ENCODE data around the gene CRTAC1.

CRTAC1 gene

GRCh38 chr10:98016772-98017475 lies 13.5 kb downstream of the CRTAC1 start:
- no peaks in the 10 kb centered on the region for H3K4me1 Mint-ChIP-seq
- peaks cover 39% of the 10 kb centered on the region for H3K27me3 Mint-ChIP-seq
- H3K36me3 Mint-ChIP-seq = no peaks in the 10 kb centered on the region
- H3K27ac Mint-ChIP-seq = no peak overlapping the region
- H3K9me3 Mint-ChIP-seq = no peaks in the 10 kb centered on the region
- CTCF ChIA-PET = interaction anchor here (1.8 kb wide), 1 partner anchor 11 kb away, joined by 9 read pairs; no protein-coding TSS in a partner anchor
- H3K4me3 Mint-ChIP-seq = no peak overlapping the region
- DNase-seq = no peak

DNA sequence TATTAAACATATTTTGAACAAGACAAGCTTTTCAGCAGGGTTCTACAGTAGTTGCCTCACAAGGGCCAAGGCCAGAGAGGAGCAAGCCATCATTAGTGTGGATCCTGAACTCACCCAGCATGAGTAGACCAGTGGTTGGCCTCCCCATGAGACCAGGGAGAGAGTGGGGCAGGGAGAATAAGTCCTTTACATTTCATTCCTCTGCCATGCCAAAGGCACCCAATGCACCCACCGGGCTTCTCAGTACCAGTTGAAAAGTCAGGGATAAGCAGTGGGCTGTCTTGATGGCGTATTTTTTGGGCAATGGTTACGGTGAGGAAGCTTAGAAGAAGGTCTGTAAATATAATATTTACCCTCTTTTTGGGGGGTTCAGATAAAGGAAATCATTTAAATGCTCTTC lies 16.6 kb downstream of the CRTAC1 start:
- Mint-ChIP-seq H3K9me3 (no peaks in the 10 kb centered on the region), H3K27me3 (peaks cover 23% of the 10 kb centered on the region), H3K4me1 (no peaks in the 10 kb centered on the region), H3K4me3 (no peak overlapping the region), H3K27ac (no peak overlapping the region), H3K36me3 (no peaks in the 10 kb centered on the region)
- CTCF ChIA-PET = interaction anchor here (0.9 kb wide), 1 partner anchor 27 kb away, joined by 3 read pairs; no protein-coding TSS in a partner anchor
- DNase-seq = no peak

DNA sequence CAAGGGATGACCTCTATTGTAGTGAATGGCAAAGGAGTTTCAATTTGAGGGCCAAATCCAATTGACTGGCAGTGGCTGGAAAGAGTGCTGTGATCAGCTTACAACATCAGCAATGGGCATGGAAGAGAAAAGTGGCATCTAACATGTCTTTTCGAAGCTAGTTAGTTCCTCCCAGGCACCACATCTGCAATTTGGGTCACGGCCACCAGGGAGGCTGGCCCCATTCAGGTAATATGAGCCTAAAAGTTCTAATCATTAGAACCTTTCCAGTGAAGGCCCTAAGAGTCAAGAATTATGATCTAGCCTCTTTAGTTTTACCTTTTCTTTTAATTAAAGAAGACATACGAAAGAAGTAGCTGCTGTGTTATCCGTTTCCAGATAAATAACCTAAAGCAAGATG lies 17.3 kb downstream of the CRTAC1 start:
- Mint-ChIP-seq H3K4me1 (no peaks in the 10 kb centered on the region), H3K27ac (no peak overlapping the region), H3K9me3 (no peaks in the 10 kb centered on the region), H3K4me3 (no peak overlapping the region), H3K27me3 (peaks cover 26% of the 10 kb centered on the region), H3K36me3 (no peaks in the 10 kb centered on the region)
- no peak for DNase-seq
- CTCF ChIA-PET = no interaction called here

GRCh38 chr10:98012644-98013043 lies 17.8 kb downstream of the CRTAC1 start:
- no peaks in the 10 kb centered on the region for H3K36me3 Mint-ChIP-seq
- CTCF ChIA-PET = no interaction called here

DNA sequence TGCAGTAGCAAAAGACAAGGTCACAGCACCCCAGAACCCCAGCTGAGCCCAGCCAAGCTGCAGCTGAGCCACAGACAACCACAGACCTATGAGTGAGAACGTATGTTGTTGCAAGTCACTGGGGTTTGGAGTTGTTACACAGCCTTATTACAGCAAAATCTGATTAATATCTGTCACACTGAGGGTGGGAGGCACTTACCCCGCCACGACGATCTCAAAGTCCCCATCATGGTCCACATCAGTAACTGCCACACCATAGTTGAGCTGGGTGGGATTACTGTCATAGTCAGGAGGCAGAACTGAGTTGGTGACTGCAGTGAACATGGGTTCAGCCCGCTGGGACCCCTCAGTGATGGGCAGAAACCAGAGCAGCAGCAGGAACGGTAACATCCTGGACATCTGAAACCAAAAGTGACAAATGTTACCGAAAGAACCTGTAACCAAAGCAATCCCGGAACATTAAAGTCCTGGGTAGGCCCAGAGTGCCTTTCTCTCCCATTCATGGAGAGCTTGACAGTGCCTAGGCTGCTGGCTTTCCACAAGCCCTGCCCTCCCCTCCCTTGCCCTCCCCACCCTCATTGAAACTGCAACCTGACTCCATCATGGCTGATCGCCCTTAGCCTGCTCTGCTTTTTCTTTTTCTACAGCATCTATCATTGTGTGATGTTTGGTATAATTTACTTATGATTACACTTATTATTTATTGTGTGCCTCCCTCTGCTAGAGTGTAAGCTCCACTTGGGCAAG lies 19.3 kb downstream of the CRTAC1 start:
- no peaks in the 10 kb centered on the region for H3K36me3 Mint-ChIP-seq
- no peak for DNase-seq
- no peaks in the 10 kb centered on the region for H3K9me3 Mint-ChIP-seq
- no peak overlapping the region for H3K4me3 Mint-ChIP-seq
- H3K27ac Mint-ChIP-seq = no peak overlapping the region
- CTCF ChIA-PET = interaction anchor here (1.3 kb wide), 1 partner anchor 17 kb away, joined by 4 read pairs; no protein-coding TSS in a partner anchor
- peaks cover 5% of the 10 kb centered on the region for H3K4me1 Mint-ChIP-seq
- H3K27me3 Mint-ChIP-seq = peaks cover 39% of the 10 kb centered on the region

More at GRCh38 chr10:98012644-98013043, 17.8 kb downstream of the CRTAC1 start:
- peaks cover 30% of the 10 kb centered on the region for H3K27me3 Mint-ChIP-seq
- no peak overlapping the region for H3K4me3 Mint-ChIP-seq
- no peaks in the 10 kb centered on the region for H3K9me3 Mint-ChIP-seq
- H3K27ac Mint-ChIP-seq = no peak overlapping the region
- no peak for DNase-seq
- H3K4me1 Mint-ChIP-seq = no peaks in the 10 kb centered on the region

GRCh38 chr10:98006266-98006665 lies 24.2 kb downstream of the CRTAC1 start:
- Mint-ChIP-seq H3K4me3 (no peak overlapping the region), H3K36me3 (no peaks in the 10 kb centered on the region), H3K9me3 (no peaks in the 10 kb centered on the region), H3K27me3 (peaks cover 31% of the 10 kb centered on the region), H3K4me1 (peaks cover 5% of the 10 kb centered on the region), H3K27ac (no peak overlapping the region)
- CTCF ChIA-PET = interaction anchor here (0.6 to 0.7 kb wide), 2 partner anchors 36 to 93 kb away, joined by 3 read pairs; no protein-coding TSS in a partner anchor
- no peak for DNase-seq

- H3K4me1 Mint-ChIP-seq = peaks cover 5% of the 10 kb centered on the region
- peaks cover 5% of the 10 kb centered on the region for H3K9me3 Mint-ChIP-seq
- no peak for DNase-seq
- H3K36me3 Mint-ChIP-seq = no peaks in the 10 kb centered on the region
- CTCF ChIA-PET = no interaction called here
- H3K27me3 Mint-ChIP-seq = peaks cover 12% of the 10 kb centered on the region
- H3K4me3 Mint-ChIP-seq = no peak overlapping the region
- no peak overlapping the region for H3K27ac Mint-ChIP-seq
Measured at GRCh38 chr10:98001736-98002135, 28.7 kb downstream of the CRTAC1 start.

- CTCF ChIA-PET = no interaction called here
- peaks cover 5% of the 10 kb centered on the region for H3K27me3 Mint-ChIP-seq
- no peak overlapping the region for H3K4me3 Mint-ChIP-seq
- no peaks in the 10 kb centered on the region for H3K36me3 Mint-ChIP-seq
- no peaks in the 10 kb centered on the region for H3K4me1 Mint-ChIP-seq
- H3K27ac Mint-ChIP-seq = no peak overlapping the region
- H3K9me3 Mint-ChIP-seq = peaks cover 7% of the 10 kb centered on the region
- DNase-seq = no peak
Measured at GRCh38 chr10:98000346-98000745, 30.1 kb downstream of the CRTAC1 start.

DNA sequence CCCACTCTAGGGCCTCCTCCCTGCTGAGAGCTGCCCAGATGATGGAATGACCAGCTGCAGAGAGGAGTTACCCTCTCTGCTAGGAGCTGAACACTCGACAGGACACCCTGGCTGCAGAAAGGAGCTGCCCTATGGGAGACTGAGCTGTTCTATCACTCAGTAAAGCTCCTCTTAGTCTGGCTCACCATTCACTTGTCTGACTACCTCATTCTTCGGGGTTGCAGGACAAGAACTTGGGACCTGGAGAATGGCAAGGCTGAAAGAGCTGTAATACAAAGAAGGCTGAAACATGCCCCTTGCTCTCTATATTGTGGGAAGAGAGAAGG lies 30.5 kb downstream of the CRTAC1 start:
- peaks cover 5% of the 10 kb centered on the region for H3K27me3 Mint-ChIP-seq
- peaks cover 7% of the 10 kb centered on the region for H3K9me3 Mint-ChIP-seq
- CTCF ChIA-PET = no interaction called here
- no peaks in the 10 kb centered on the region for H3K36me3 Mint-ChIP-seq
- DNase-seq = no peak
- H3K27ac Mint-ChIP-seq = no peak overlapping the region
- H3K4me1 Mint-ChIP-seq = no peaks in the 10 kb centered on the region
- H3K4me3 Mint-ChIP-seq = no peak overlapping the region

GRCh38 chr10:97999066-97999922 lies 31.1 kb downstream of the CRTAC1 start:
- no peak for DNase-seq
- no peak overlapping the region for H3K27ac Mint-ChIP-seq
- CTCF ChIA-PET = no interaction called here
- H3K27me3 Mint-ChIP-seq = peaks cover 5% of the 10 kb centered on the region
- H3K4me1 Mint-ChIP-seq = no peaks in the 10 kb centered on the region
- H3K36me3 Mint-ChIP-seq = no peaks in the 10 kb centered on the region
- H3K9me3 Mint-ChIP-seq = peaks cover 7% of the 10 kb centered on the region
- H3K4me3 Mint-ChIP-seq = no peak overlapping the region

GRCh38 chr10:97991871-97992270 lies 38.5 kb downstream of the CRTAC1 start:
- Mint-ChIP-seq H3K27ac (no peak overlapping the region), H3K4me3 (no peak overlapping the region), H3K4me1 (no peaks in the 10 kb centered on the region), H3K9me3 (peaks cover 2% of the 10 kb centered on the region), H3K27me3 (no peaks in the 10 kb centered on the region), H3K36me3 (no peaks in the 10 kb centered on the region)
- CTCF ChIA-PET = no interaction called here
- peak; percentile 27 for DNase-seq

DNA sequence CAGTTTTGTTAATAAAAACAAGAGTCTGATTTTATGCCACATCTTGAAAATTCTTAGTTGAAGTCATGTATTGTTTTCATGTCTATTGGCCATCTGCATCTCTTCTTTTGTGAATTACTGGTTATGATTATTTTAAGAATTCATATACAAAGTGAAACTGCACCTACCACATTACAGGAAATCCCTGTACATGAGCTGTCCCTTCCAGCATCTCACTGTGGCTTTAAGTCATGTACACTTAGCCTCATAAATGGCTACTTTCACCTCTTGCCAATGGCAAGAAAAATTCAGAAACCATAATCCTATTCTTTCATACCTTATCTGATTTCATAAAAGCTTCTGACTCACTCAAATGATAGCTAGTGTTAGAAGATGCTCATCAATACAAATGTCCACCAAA lies 48.6 kb downstream of the CRTAC1 start:
- DNase-seq = no peak
- Mint-ChIP-seq H3K4me1 (no peaks in the 10 kb centered on the region), H3K36me3 (no peaks in the 10 kb centered on the region), H3K9me3 (no peaks in the 10 kb centered on the region), H3K27me3 (peaks cover 52% of the 10 kb centered on the region), H3K27ac (no peak overlapping the region), H3K4me3 (no peak overlapping the region)
- CTCF ChIA-PET = no interaction called here

- peaks cover 79% of the 10 kb centered on the region for H3K27me3 Mint-ChIP-seq
- H3K9me3 Mint-ChIP-seq = no peaks in the 10 kb centered on the region
Measured at GRCh38 chr10:97977673-97978072, 52.7 kb downstream of the CRTAC1 start.

DNA sequence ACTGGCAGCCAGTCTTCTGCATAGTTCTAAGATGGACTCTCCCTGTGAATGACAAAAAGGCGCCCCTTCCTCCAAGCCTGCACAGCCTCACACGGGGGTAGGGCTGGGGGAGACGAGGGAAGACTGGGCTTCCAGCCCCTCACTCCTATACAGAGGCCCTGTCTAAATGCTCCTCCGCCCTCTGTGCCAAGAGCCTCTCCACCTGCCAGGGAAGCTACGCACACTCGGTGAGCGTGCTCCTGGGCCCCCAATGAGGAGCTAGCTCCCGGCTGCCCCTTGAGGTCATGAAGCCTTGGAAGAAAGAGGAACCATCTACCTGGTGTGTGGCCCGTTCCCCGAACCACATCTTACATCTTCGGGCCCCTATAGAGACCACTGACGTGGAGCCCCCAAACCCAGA lies 54.8 kb downstream of the CRTAC1 start:
- H3K27me3 Mint-ChIP-seq = peaks cover 83% of the 10 kb centered on the region
- no peak for DNase-seq
- H3K4me1 Mint-ChIP-seq = no peaks in the 10 kb centered on the region
- no peak overlapping the region for H3K27ac Mint-ChIP-seq
- H3K36me3 Mint-ChIP-seq = no peaks in the 10 kb centered on the region
- CTCF ChIA-PET = no interaction called here
- no peak overlapping the region for H3K4me3 Mint-ChIP-seq
- no peaks in the 10 kb centered on the region for H3K9me3 Mint-ChIP-seq

More at GRCh38 chr10:97977673-97978072, 52.7 kb downstream of the CRTAC1 start:
- CTCF ChIA-PET = no interaction called here
- Mint-ChIP-seq H3K27ac (no peak overlapping the region), H3K36me3 (no peaks in the 10 kb centered on the region), H3K4me3 (no peak overlapping the region), H3K4me1 (no peaks in the 10 kb centered on the region)
- DNase-seq = no peak
